ENCODE measurements around the gene CLIP2.

- TF ChIP-seq, protein P1, sequence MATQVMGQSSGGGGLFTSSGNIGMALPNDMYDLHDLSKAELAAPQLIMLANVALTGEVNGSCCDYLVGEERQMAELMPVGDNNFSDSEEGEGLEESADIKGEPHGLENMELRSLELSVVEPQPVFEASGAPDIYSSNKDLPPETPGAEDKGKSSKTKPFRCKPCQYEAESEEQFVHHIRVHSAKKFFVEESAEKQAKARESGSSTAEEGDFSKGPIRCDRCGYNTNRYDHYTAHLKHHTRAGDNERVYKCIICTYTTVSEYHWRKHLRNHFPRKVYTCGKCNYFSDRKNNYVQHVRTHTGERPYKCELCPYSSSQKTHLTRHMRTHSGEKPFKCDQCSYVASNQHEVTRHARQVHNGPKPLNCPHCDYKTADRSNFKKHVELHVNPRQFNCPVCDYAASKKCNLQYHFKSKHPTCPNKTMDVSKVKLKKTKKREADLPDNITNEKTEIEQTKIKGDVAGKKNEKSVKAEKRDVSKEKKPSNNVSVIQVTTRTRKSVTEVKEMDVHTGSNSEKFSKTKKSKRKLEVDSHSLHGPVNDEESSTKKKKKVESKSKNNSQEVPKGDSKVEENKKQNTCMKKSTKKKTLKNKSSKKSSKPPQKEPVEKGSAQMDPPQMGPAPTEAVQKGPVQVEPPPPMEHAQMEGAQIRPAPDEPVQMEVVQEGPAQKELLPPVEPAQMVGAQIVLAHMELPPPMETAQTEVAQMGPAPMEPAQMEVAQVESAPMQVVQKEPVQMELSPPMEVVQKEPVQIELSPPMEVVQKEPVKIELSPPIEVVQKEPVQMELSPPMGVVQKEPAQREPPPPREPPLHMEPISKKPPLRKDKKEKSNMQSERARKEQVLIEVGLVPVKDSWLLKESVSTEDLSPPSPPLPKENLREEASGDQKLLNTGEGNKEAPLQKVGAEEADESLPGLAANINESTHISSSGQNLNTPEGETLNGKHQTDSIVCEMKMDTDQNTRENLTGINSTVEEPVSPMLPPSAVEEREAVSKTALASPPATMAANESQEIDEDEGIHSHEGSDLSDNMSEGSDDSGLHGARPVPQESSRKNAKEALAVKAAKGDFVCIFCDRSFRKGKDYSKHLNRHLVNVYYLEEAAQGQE (IDR thresholded peaks at IDR 0.05; ENCODE audit: borderline replicate concordance), result no peak
- no peak for TF ChIP-seq CTCF (IDR thresholded peaks at IDR 0.05; ENCODE audit: poor library complexity, severe bottlenecking)
- TF ChIP-seq TAF1 (IDR thresholded peaks at IDR 0.05; ENCODE audit: low read depth), result no peak
- no peak for TF ChIP-seq EZH2 (IDR thresholded peaks at IDR 0.05; ENCODE audit: borderline replicate concordance, insufficient read depth, low read length, poor library complexity, severe bottlenecking)
- TF ChIP-seq RAD21 (conservative IDR thresholded peaks at IDR 0.05), result no peak
Measured at GRCh38 chr7:74354009-74354408, 64.8 kb downstream of the CLIP2 start.

Measured in neural cell (in vitro differentiated cells).